GM12874 (cell line): ENCODE results near the gene ATP9A.

Experiments used
- CTCF ChIP-seq: IDR thresholded peaks from 2 replicates; pipeline ENCODE4 v1.5.1; 2011; ENCODE audit warnings: low read depth, mild to moderate bottlenecking, control low read depth, low read length, moderate library complexity; ENCODE audit not compliant: insufficient read depth

ATP9A gene

GRCh38 chr20:51703400-51704287 is 64.5 kb downstream of the ATP9A start:
- no peak for TF ChIP-seq CTCF

GRCh38 chr20:51702556-51702955 is 65.6 kb downstream of the ATP9A start:
- no peak for TF ChIP-seq CTCF

GRCh38 chr20:51700809-51701285 is 67.3 kb downstream of the ATP9A start:
- TF ChIP-seq CTCF: peak; percentile 73

GRCh38 chr20:51698252-51698651 is 69.9 kb downstream of the ATP9A start:
- no peak for TF ChIP-seq CTCF

- TF ChIP-seq CTCF: no peak
Measured at GRCh38 chr20:51697096-51697826, 70.9 kb downstream of the ATP9A start.

- TF ChIP-seq CTCF: no peak
Measured at GRCh38 chr20:51696304-51697071, 71.7 kb downstream of the ATP9A start.
